ENCODE results near the gene ASF1B.

Gene ASF1B

DNA sequence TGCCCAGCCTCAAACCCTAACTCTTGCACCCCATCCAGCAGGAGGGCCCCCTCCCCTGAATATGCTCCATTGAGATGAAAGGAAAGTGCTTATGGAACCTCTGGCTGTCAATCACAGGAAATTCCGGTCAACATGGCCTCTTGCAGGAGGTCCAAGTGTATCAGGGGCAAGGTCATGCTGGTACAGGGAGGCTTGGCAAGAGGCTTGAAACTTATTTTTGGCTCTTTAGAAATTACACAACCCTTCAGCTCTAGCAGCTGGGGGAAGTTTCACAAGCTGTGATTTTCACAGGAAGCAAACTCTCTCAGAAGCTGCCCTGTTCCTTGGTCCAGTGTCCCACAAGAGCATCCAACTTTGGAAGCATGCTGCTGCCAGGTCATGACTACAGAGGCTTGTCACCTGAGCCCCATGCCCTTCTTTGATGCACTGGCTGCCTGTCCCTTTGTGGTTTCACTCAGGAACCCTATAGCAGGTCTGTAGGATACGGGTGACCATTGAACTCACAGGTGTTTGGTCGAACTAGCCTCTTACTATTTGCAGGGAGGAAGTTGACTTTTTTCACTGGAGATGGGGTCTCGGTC lies 8.4 kb downstream of the ASF1B start:
- no peak overlapping the region for H3K4me2 ChIP-seq (ENCODE audit: low read length)
- H3K27me3 ChIP-seq (ENCODE audit: control insufficient read depth, insufficient read depth, low read length): no peaks in the 10 kb centered on the region
- H2AFZ ChIP-seq: no peak overlapping the region
- H3K9ac ChIP-seq: no peak overlapping the region
- H3K4me1 ChIP-seq: peaks cover 2% of the 10 kb centered on the region
- H3K9me3 ChIP-seq (ENCODE audit: control insufficient read depth, low read length): no peaks in the 10 kb centered on the region
- no peak overlapping the region for H3K27ac ChIP-seq
- H3K36me3 ChIP-seq (ENCODE audit: control insufficient read depth, insufficient read depth, low read length): no peaks in the 10 kb centered on the region
- TF ChIP-seq, protein P1, sequence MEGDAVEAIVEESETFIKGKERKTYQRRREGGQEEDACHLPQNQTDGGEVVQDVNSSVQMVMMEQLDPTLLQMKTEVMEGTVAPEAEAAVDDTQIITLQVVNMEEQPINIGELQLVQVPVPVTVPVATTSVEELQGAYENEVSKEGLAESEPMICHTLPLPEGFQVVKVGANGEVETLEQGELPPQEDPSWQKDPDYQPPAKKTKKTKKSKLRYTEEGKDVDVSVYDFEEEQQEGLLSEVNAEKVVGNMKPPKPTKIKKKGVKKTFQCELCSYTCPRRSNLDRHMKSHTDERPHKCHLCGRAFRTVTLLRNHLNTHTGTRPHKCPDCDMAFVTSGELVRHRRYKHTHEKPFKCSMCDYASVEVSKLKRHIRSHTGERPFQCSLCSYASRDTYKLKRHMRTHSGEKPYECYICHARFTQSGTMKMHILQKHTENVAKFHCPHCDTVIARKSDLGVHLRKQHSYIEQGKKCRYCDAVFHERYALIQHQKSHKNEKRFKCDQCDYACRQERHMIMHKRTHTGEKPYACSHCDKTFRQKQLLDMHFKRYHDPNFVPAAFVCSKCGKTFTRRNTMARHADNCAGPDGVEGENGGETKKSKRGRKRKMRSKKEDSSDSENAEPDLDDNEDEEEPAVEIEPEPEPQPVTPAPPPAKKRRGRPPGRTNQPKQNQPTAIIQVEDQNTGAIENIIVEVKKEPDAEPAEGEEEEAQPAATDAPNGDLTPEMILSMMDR (IDR thresholded peaks at IDR 0.05): no peak
- no peak overlapping the region for H3K4me3 ChIP-seq (ENCODE audit: low read depth, low read length)
- no peaks in the 10 kb centered on the region for H3K79me2 ChIP-seq

DNA sequence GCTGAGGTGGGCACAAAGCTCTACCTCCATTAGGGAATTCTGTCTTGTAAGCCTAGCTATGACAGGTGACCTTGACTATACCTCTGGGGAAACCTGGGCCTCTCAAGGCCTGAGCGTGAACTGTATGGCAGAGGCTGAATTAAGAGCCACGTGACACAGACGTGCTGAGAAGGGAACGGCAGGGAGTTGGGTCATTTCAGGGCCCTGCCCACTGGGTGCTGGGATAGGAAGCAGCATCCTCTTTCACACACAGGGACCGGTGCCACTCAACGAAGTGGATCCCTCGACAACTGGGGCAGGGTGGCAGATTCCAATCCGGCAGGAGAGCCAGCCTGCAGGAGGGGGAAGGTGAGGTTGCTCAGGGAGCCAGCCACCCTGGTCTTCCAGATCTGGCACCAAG lies 9.2 kb downstream of the ASF1B start:
- no peaks in the 10 kb centered on the region for H3K36me3 ChIP-seq (ENCODE audit: control insufficient read depth, insufficient read depth, low read length)

DNA sequence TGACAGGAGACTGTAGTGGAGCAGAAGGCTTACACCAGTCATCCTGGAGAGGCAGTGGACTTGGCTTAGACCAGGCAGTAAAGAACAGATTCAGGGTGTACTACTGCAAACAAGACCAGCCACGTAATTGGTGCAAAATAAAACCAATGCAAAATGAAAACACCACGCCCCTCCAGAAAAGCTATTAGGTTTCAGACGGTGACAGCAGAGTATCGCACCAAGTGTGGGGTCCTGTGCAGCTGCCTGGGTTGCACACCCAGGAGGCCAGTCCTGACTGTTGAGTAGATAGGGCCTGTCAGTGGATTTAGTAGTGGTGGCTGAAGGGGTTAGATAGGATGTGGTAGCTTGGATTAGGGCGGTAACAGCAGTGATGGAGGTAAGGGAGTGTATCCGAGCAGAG lies 13.5 kb downstream of the ASF1B start:
- Histone ChIP-seq H3K4me2 (ENCODE audit: low read length) (no peak overlapping the region), H3K4me3 (ENCODE audit: low read depth, low read length) (no peak overlapping the region), H2AFZ (no peak overlapping the region), H3K4me1 (peaks cover 27% of the 10 kb centered on the region), H3K79me2 (no peaks in the 10 kb centered on the region), H3K27ac (no peak overlapping the region), H3K27me3 (ENCODE audit: control insufficient read depth, insufficient read depth, low read length) (no peaks in the 10 kb centered on the region), H3K9me3 (ENCODE audit: control insufficient read depth, low read length) (no peaks in the 10 kb centered on the region), H3K9ac (no peak overlapping the region), H3K36me3 (ENCODE audit: control insufficient read depth, insufficient read depth, low read length) (no peaks in the 10 kb centered on the region)
- TF ChIP-seq, protein P1 (IDR thresholded peaks at IDR 0.05): no peak

More for the DNA sequence above, 9.2 kb downstream of the ASF1B start:
- Histone ChIP-seq H3K79me2 (no peaks in the 10 kb centered on the region), H3K27ac (no peak overlapping the region), H3K27me3 (ENCODE audit: control insufficient read depth, insufficient read depth, low read length) (no peaks in the 10 kb centered on the region), H3K9me3 (ENCODE audit: control insufficient read depth, low read length) (no peaks in the 10 kb centered on the region), H3K4me1 (peaks cover 2% of the 10 kb centered on the region), H3K4me2 (ENCODE audit: low read length) (no peak overlapping the region), H3K4me3 (ENCODE audit: low read depth, low read length) (no peak overlapping the region), H3K9ac (no peak overlapping the region), H2AFZ (no peak overlapping the region)
- TF ChIP-seq, protein P1 (IDR thresholded peaks at IDR 0.05): no peak

DNA sequence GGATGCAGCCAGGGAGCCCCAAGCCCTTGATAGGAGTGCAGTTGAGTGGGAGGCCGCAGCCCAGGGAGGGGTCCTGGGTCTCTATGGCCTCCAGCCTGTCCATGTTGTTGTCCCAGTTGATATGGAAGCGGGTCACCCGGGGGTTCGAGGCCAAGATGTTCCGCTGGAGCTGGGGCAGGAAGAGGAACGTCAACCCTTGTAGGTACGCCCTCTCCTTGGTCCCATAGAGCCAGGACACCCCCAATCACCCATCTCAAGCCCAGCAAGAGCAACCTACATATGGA lies 15.9 kb downstream of the ASF1B start:
- Histone ChIP-seq H3K27ac (peak overlapping the region; percentile 100), H3K4me1 (peaks cover 35% of the 10 kb centered on the region), H3K79me2 (peaks cover 18% of the 10 kb centered on the region)

More for the DNA sequence above, 15.9 kb downstream of the ASF1B start:
- Histone ChIP-seq H2AFZ (peak overlapping the region; percentile 82), H3K9me3 (ENCODE audit: control insufficient read depth, low read length) (no peaks in the 10 kb centered on the region), H3K27me3 (ENCODE audit: control insufficient read depth, insufficient read depth, low read length) (no peaks in the 10 kb centered on the region), H3K9ac (no peak overlapping the region), H3K4me3 (ENCODE audit: low read depth, low read length) (no peak overlapping the region), H3K4me2 (ENCODE audit: low read length) (no peak overlapping the region), H3K36me3 (ENCODE audit: control insufficient read depth, insufficient read depth, low read length) (no peaks in the 10 kb centered on the region)
- TF ChIP-seq, protein P1 (IDR thresholded peaks at IDR 0.05): no peak

Measured in parathyroid adenoma (tissue), 2 donors.